ENCODE results near the gene TM4SF4. TPM values are rescaled to one million over a fixed set of nuclear protein-coding genes. Genes with fewer than 3 reads are reported as not detected.

The TM4SF4 gene
- polyA plus RNA-seq, 1 donor from 2014 or later, result not detected

GRCh38 chr3:149541091-149541491 is 66.6 kb downstream of the TM4SF4 start:
- H3K9me3 ChIP-seq (ENCODE audit: low read length), result no peaks in the 10 kb centered on the region
- no peaks in the 10 kb centered on the region for H3K79me2 ChIP-seq (replicated peaks; ENCODE audit: insufficient read depth, low read length)
- H2AFZ ChIP-seq (ENCODE audit: low read depth, low read length), result no peak overlapping the region
- no peak for TF ChIP-seq EP300 (conservative IDR thresholded peaks at IDR 0.05; ENCODE audit: poor library complexity, severe bottlenecking)
- TF ChIP-seq CTCF (IDR thresholded peaks at IDR 0.05; ENCODE audit: poor library complexity, severe bottlenecking), result no peak
- TF ChIP-seq MXI1 (conservative IDR thresholded peaks at IDR 0.05; ENCODE audit: poor library complexity, severe bottlenecking), result no peak
- no peak for TF ChIP-seq TAF1 (IDR thresholded peaks at IDR 0.05; ENCODE audit: low read depth)
- TF ChIP-seq POLR2AphosphoS5 (IDR thresholded peaks at IDR 0.05), result no peak
- no peak for TF ChIP-seq RAD21 (conservative IDR thresholded peaks at IDR 0.05)
- TF ChIP-seq SMC3 (conservative IDR thresholded peaks at IDR 0.05; ENCODE audit: poor library complexity), result no peak
- no peak for TF ChIP-seq EZH2 (IDR thresholded peaks at IDR 0.05; ENCODE audit: borderline replicate concordance, insufficient read depth, low read length, poor library complexity, severe bottlenecking)
- TF ChIP-seq REST (IDR thresholded peaks at IDR 0.05; ENCODE audit: borderline replicate concordance), result no peak
- H3K4me2 ChIP-seq (ENCODE audit: low read length), result no peak overlapping the region
- H3K9me2 ChIP-seq (ENCODE audit: insufficient read depth, low read length), result no peaks in the 10 kb centered on the region
- no peaks in the 10 kb centered on the region for H3K27me3 ChIP-seq (ENCODE audit: insufficient read depth, low read depth, low read length)
- H3K4me3 ChIP-seq (ENCODE audit: low read length), result no peak overlapping the region
- H4K20me1 ChIP-seq (ENCODE audit: insufficient read depth), result no peaks in the 10 kb centered on the region
- no peak overlapping the region for H3K9ac ChIP-seq (ENCODE audit: low read length)
- H3K36me3 ChIP-seq (ENCODE audit: insufficient read depth, low read length), result no peaks in the 10 kb centered on the region
- no peaks in the 10 kb centered on the region for H3F3A ChIP-seq (ENCODE audit: insufficient read depth, low read length, poor library complexity, severe bottlenecking)
- H3K27ac ChIP-seq (ENCODE audit: low read length), result no peak overlapping the region

- no peaks in the 10 kb centered on the region for H3K9me3 ChIP-seq (ENCODE audit: low read length)
- H3K4me2 ChIP-seq (ENCODE audit: low read length), result no peak overlapping the region
- no peak overlapping the region for H3K27ac ChIP-seq (ENCODE audit: low read length)
- no peak overlapping the region for H2AFZ ChIP-seq (ENCODE audit: low read depth, low read length)
- no peaks in the 10 kb centered on the region for H3K79me2 ChIP-seq (replicated peaks; ENCODE audit: insufficient read depth, low read length)
- H3K4me3 ChIP-seq (ENCODE audit: low read length), result no peak overlapping the region
- H3K36me3 ChIP-seq (ENCODE audit: insufficient read depth, low read length), result no peaks in the 10 kb centered on the region
- TF ChIP-seq EP300 (conservative IDR thresholded peaks at IDR 0.05; ENCODE audit: poor library complexity, severe bottlenecking) (no peak), EZH2 (IDR thresholded peaks at IDR 0.05; ENCODE audit: borderline replicate concordance, insufficient read depth, low read length, poor library complexity, severe bottlenecking) (no peak), MXI1 (conservative IDR thresholded peaks at IDR 0.05; ENCODE audit: poor library complexity, severe bottlenecking) (no peak), SMC3 (conservative IDR thresholded peaks at IDR 0.05; ENCODE audit: poor library complexity) (no peak), REST (IDR thresholded peaks at IDR 0.05; ENCODE audit: borderline replicate concordance) (no peak), POLR2AphosphoS5 (IDR thresholded peaks at IDR 0.05) (no peak), TAF1 (IDR thresholded peaks at IDR 0.05; ENCODE audit: low read depth) (no peak)
- no peaks in the 10 kb centered on the region for H3K27me3 ChIP-seq (ENCODE audit: insufficient read depth, low read depth, low read length)
- no peaks in the 10 kb centered on the region for H3K9me2 ChIP-seq (ENCODE audit: insufficient read depth, low read length)
- H4K20me1 ChIP-seq (ENCODE audit: insufficient read depth), result no peaks in the 10 kb centered on the region
- no peaks in the 10 kb centered on the region for H3F3A ChIP-seq (ENCODE audit: insufficient read depth, low read length, poor library complexity, severe bottlenecking)
- H3K9ac ChIP-seq (ENCODE audit: low read length), result no peak overlapping the region
Measured at GRCh38 chr3:149542375-149543312, 68.1 kb downstream of the TM4SF4 start.

Measured in neural cell (in vitro differentiated cells).